Measurements from ENCODE around the gene TRIL. TPM values are rescaled to one million over a fixed set of nuclear protein-coding genes. Genes with fewer than 3 reads are reported as not detected.

Gene TRIL
- polyA plus RNA-seq, 3 donors = 53.4 to 70.2 (median 53.5) TPM

DNA sequence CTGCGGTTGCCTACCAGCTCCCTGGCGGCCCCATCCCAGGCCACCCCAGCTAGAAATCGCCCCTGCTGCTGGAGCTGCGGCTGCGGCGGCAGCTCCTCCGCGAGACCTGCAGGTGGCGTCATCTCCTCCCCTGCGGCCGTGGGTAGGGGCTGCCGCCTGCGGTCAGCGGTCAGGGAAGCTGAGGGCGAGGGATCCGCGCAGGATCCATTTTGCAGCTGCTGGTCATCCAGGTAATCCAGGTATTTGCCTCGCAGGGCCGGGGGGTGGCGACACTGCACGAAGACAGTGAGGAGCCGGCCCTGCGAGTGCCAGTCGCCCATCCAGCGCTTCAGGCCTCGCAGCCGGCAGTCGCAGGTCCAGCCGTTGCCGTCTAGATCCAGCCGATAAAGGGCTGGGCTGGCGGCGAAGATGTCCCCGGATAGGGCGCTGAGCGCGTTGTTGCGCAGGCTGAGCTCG is 1.5 kb downstream of the TRIL start:
- peak in 7 of 11 donors; percentile 58 to 75 (median 70) for DNase-seq (ENCODE audit: extremely low read depth in 1 of 11, low read depth in 9 of 11, low spot score in 4 of 11)

DNA sequence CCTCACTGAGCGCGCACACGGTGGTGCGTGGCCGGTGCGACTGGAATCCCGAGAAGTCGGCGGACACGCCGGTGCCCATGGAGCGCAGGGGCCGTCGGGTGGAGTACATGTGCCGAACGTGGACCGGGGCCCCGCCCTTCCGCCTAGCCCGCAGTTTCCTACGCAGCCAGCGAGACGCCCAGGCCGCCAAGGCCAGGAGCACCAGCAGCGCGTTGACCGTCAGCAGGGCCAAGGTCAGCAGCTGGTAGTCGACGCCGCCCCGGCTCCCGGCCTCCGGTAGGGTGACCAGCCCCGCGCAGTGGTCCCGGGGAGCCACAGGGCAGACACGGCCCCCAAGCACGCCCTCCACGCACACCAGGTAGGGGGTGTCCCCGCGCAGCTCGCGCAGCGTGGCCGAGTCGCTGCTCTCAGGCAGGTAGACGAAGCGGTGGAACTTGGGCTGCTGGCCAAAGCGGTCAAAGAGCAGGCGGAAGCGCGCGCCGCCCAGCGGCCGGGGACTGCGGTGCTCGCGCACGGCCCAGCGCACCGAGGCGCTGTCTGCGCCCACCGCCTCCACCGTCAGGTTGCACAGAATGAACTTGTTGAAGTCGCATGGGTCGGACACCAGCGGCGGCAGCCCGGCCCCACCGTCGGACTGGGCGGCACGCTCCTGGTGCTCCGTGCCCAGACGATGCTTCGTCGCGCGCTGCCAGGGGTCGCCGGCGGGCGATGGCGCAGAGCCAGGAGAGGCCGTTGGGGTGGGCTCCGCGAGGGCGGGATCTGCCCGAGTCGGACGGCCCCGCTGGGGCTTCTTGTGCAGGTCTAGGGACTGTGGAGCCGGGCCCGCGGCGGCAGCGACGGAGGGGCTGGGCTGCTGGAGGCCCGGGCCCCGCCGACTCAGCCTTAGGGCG is 2.2 kb downstream of the TRIL start:
- peak in 8 of 11 donors; percentile 61 to 83 (median 78) for DNase-seq (ENCODE audit: extremely low read depth in 1 of 11, low read depth in 9 of 11, low spot score in 4 of 11)

DNA sequence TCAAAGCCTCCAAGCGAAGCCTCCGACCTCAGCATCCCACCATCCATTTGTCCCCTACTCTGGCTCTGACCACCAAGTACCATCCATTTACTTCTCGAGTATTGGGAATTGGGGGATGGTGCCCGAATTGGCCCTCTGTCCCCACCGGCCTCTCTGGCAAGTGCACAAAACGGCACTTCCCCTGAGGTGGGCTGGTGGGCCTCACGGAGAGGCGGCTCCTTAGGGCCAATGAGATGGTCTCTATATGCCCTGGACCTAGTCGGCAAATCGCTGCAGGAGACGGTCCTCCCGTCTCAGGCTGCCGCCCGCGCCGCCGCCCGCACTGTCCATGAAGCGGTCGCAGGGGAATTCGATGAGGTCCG is 2.8 kb downstream of the TRIL start:
- no peak for DNase-seq (ENCODE audit: extremely low read depth in 1 of 11, low read depth in 9 of 11, low spot score in 4 of 11)

GRCh38 chr7:28954946-28955345 is 3.2 kb downstream of the TRIL start:
- DNase-seq (ENCODE audit: extremely low read depth in 1 of 11, low read depth in 9 of 11, low spot score in 4 of 11) = no peak

GRCh38 chr7:28954471-28954870 is 3.7 kb downstream of the TRIL start:
- DNase-seq (ENCODE audit: extremely low read depth in 1 of 11, low read depth in 9 of 11, low spot score in 4 of 11) = no peak

GRCh38 chr7:28953633-28954032 is 4.5 kb downstream of the TRIL start:
- peak in 2 of 11 donors; percentile 29 to 47 for DNase-seq (ENCODE audit: extremely low read depth in 1 of 11, low read depth in 9 of 11, low spot score in 4 of 11)

DNA sequence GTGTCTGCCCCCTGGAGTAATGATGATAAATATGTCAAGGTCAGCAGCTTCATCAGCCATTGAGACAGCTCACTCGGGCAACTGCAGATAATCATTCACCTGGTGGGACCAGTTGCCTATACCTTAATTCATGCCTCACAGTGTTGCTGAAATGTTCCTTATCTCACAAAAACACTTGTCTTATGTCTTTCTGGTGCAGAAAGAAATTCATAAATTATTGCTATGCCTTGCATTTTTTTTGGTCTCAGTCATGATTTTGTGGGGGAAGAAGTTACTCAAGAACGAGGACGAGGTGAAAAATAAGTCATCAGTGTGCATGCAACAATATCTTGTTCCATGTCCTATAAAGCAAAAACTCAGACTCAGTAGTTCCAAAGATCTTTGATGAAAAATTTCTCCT is 16.0 kb downstream of the TRIL start:
- no peak for DNase-seq (ENCODE audit: extremely low read depth in 1 of 11, low read depth in 9 of 11, low spot score in 4 of 11)

- no peak for DNase-seq (ENCODE audit: extremely low read depth in 1 of 11, low read depth in 9 of 11, low spot score in 4 of 11)
Measured at GRCh38 chr7:28941633-28942032, 16.5 kb downstream of the TRIL start.

DNA sequence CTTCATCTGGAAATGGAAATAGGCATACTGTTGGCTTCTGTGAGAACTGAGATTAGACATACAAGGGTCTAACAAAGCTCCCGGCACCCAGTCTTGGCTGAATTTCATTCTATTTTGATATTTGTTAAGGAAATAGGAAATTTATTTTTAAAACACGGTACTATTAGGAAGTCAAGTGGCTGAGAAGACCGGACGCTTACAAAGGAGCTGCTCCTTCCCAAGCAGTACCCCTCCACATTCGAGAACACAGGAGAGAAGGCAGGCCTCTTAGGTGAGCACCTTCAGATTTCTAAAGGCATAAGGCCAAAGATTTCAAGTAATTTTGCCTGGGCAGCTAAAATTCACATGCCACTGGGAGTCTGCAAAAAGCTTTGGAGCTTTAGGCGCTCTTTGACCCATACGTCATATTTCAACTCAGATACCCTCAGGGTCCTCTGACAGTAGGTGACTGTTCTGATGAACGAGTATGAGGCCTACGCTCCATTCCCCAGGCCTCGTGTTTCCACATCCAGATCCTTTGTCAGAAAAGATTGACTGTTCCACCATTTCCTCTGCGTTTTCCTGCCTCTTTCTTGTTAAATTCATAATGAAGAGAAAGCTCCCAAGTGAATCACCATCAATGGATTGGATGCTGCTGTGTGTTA is 17.3 kb downstream of the TRIL start:
- DNase-seq (ENCODE audit: extremely low read depth in 1 of 11, low read depth in 9 of 11, low spot score in 4 of 11) = no peak

- DNase-seq (ENCODE audit: extremely low read depth in 1 of 11, low read depth in 9 of 11, low spot score in 4 of 11) = no peak
Measured at GRCh38 chr7:28939844-28940544, 18.1 kb downstream of the TRIL start.

GRCh38 chr7:28939367-28939766 is 18.8 kb downstream of the TRIL start:
- DNase-seq (ENCODE audit: extremely low read depth in 1 of 11, low read depth in 9 of 11, low spot score in 4 of 11) = peak in 1 of 11 donors; percentile 51

GRCh38 chr7:28937619-28938018 is 20.5 kb downstream of the TRIL start:
- no peak for DNase-seq (ENCODE audit: extremely low read depth in 1 of 11, low read depth in 9 of 11, low spot score in 4 of 11)

DNA sequence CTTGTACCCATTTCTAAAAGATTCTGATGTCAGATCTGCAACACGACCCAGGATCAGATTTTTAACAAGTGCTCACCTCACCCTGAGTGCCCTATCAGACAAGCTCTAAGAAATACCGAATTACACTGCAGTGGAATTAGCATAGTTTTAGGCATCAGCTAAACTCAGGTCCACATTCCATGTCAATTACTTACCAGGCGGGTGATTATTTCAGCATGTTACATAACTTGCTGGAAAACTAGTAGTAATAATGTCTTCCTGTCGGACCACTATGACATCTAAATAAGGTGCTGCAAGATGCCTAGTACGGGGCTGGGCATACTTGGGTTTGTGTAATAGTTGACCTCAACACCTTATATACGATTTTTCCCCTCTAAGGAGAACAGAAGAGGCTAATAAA is 21.0 kb downstream of the TRIL start:
- no peak for DNase-seq (ENCODE audit: extremely low read depth in 1 of 11, low read depth in 9 of 11, low spot score in 4 of 11)

- DNase-seq (ENCODE audit: extremely low read depth in 1 of 11, low read depth in 9 of 11, low spot score in 4 of 11) = no peak
Measured at GRCh38 chr7:28933846-28934320, 24.2 kb downstream of the TRIL start.

- DNase-seq (ENCODE audit: extremely low read depth in 1 of 11, low read depth in 9 of 11, low spot score in 4 of 11) = no peak
Measured at GRCh38 chr7:28931565-28931964, 26.6 kb downstream of the TRIL start.

GRCh38 chr7:28926871-28927597 is 31.1 kb downstream of the TRIL start:
- peak; percentile 74 to 94 (median 87) for DNase-seq (ENCODE audit: extremely low read depth in 1 of 11, low read depth in 9 of 11, low spot score in 4 of 11)

GRCh38 chr7:28922624-28923331 is 35.4 kb downstream of the TRIL start:
- peak in 10 of 11 donors; percentile 78 to 87 (median 82) for DNase-seq (ENCODE audit: extremely low read depth in 1 of 11, low read depth in 9 of 11, low spot score in 4 of 11)

GRCh38 chr7:28921822-28922221 is 36.3 kb downstream of the TRIL start:
- DNase-seq (ENCODE audit: extremely low read depth in 1 of 11, low read depth in 9 of 11, low spot score in 4 of 11) = peak in 3 of 11 donors; percentile 50 to 61 (median 56)

All from renal cortex interstitium (tissue), 11 donors.